ENCODE measurements around the gene PMS2. TPM values are rescaled to one million over a fixed set of nuclear protein-coding genes. Genes with fewer than 3 reads are reported as not detected.
"Not testable (repeated sequence)": the region's sequence is repeated elsewhere in the genome, so short reads cannot be mapped to it uniquely, and the experiment has no call there.

The PMS2 gene
- polyA plus RNA-seq, 1 donor (not counting 4 experiments of a cell fraction or from before 2014, with no cell fraction given): 12.7 TPM

- H3K9me3 ChIP-seq (ENCODE audit: control insufficient read depth, low read depth, low read length); H3K4me1 ChIP-seq (ENCODE audit: control insufficient read depth, extremely low read depth, insufficient read depth, low read length); H3K36me3 ChIP-seq (ENCODE audit: control insufficient read depth in 2 of 2, extremely low read depth in 1 of 2, insufficient read depth in 2 of 2, low read length in 2 of 2); H3K27me3 ChIP-seq (ENCODE audit: control insufficient read depth, extremely low read depth, insufficient read depth, low read length); H3K4me3 ChIP-seq (ENCODE audit: control insufficient read depth in 2 of 3, extremely low read depth in 1 of 3, insufficient read depth in 2 of 3, low read depth in 1 of 3, low read length in 3 of 3); H3K79me2 ChIP-seq (ENCODE audit: control insufficient read depth, insufficient read depth, low read length); H4K20me1 ChIP-seq (ENCODE audit: control insufficient read depth, extremely low read depth, insufficient read depth, low read length); H3K9me1 ChIP-seq (ENCODE audit: control insufficient read depth, extremely low read depth, insufficient read depth, low read length); H3K4me2 ChIP-seq (ENCODE audit: control insufficient read depth, extremely low read depth, insufficient read depth, low read depth, low read length); H3K9ac ChIP-seq (ENCODE audit: control insufficient read depth, extremely low read depth, insufficient read depth, low read length); H3K27ac ChIP-seq (ENCODE audit: control insufficient read depth, insufficient read depth, low read length); H2AFZ ChIP-seq (ENCODE audit: control insufficient read depth, low read length); DNase-seq (ENCODE audit: low read depth, low spot score); dilution Hi-C loops (cut with MboI; ENCODE audit: extremely low pct_ligation_motif_present, low sequenced_read_pairs): not testable (repeated sequence)
- peak; percentile 65 for FAIRE-seq
These were observed 76.8 kb downstream of the PMS2 start for GRCh38 chr7:5931905-5932644.

GRCh38 chr7:5931250-5931649 lies 77.6 kb downstream of the PMS2 start:
- H3K4me2 ChIP-seq (ENCODE audit: control insufficient read depth, extremely low read depth, insufficient read depth, low read depth, low read length); H3K4me3 ChIP-seq (ENCODE audit: control insufficient read depth in 2 of 3, extremely low read depth in 1 of 3, insufficient read depth in 2 of 3, low read depth in 1 of 3, low read length in 3 of 3); H3K27ac ChIP-seq (ENCODE audit: control insufficient read depth, insufficient read depth, low read length); H3K79me2 ChIP-seq (ENCODE audit: control insufficient read depth, insufficient read depth, low read length); H3K4me1 ChIP-seq (ENCODE audit: control insufficient read depth, extremely low read depth, insufficient read depth, low read length); H3K27me3 ChIP-seq (ENCODE audit: control insufficient read depth, extremely low read depth, insufficient read depth, low read length); H2AFZ ChIP-seq (ENCODE audit: control insufficient read depth, low read length); FAIRE-seq; H3K9me1 ChIP-seq (ENCODE audit: control insufficient read depth, extremely low read depth, insufficient read depth, low read length); H4K20me1 ChIP-seq (ENCODE audit: control insufficient read depth, extremely low read depth, insufficient read depth, low read length); H3K9me3 ChIP-seq (ENCODE audit: control insufficient read depth, low read depth, low read length); H3K36me3 ChIP-seq (ENCODE audit: control insufficient read depth in 2 of 2, extremely low read depth in 1 of 2, insufficient read depth in 2 of 2, low read length in 2 of 2); DNase-seq (ENCODE audit: low read depth, low spot score); dilution Hi-C loops (cut with MboI; ENCODE audit: extremely low pct_ligation_motif_present, low sequenced_read_pairs); H3K9ac ChIP-seq (ENCODE audit: control insufficient read depth, extremely low read depth, insufficient read depth, low read length): not testable (repeated sequence)

GRCh38 chr7:5930290-5930689 lies 78.6 kb downstream of the PMS2 start:
- dilution Hi-C loops (cut with MboI; ENCODE audit: extremely low pct_ligation_motif_present, low sequenced_read_pairs); H3K27me3 ChIP-seq (ENCODE audit: control insufficient read depth, extremely low read depth, insufficient read depth, low read length); H3K36me3 ChIP-seq (ENCODE audit: control insufficient read depth in 2 of 2, extremely low read depth in 1 of 2, insufficient read depth in 2 of 2, low read length in 2 of 2); H3K79me2 ChIP-seq (ENCODE audit: control insufficient read depth, insufficient read depth, low read length); H3K9me3 ChIP-seq (ENCODE audit: control insufficient read depth, low read depth, low read length); H2AFZ ChIP-seq (ENCODE audit: control insufficient read depth, low read length); H4K20me1 ChIP-seq (ENCODE audit: control insufficient read depth, extremely low read depth, insufficient read depth, low read length); H3K4me1 ChIP-seq (ENCODE audit: control insufficient read depth, extremely low read depth, insufficient read depth, low read length); H3K4me2 ChIP-seq (ENCODE audit: control insufficient read depth, extremely low read depth, insufficient read depth, low read depth, low read length); FAIRE-seq; DNase-seq (ENCODE audit: low read depth, low spot score); H3K9ac ChIP-seq (ENCODE audit: control insufficient read depth, extremely low read depth, insufficient read depth, low read length); H3K9me1 ChIP-seq (ENCODE audit: control insufficient read depth, extremely low read depth, insufficient read depth, low read length); H3K4me3 ChIP-seq (ENCODE audit: control insufficient read depth in 2 of 3, extremely low read depth in 1 of 3, insufficient read depth in 2 of 3, low read depth in 1 of 3, low read length in 3 of 3); H3K27ac ChIP-seq (ENCODE audit: control insufficient read depth, insufficient read depth, low read length): not testable (repeated sequence)

GRCh38 chr7:5926263-5926870 lies 82.5 kb downstream of the PMS2 start:
- H3K27me3 ChIP-seq (ENCODE audit: control insufficient read depth, extremely low read depth, insufficient read depth, low read length); H3K36me3 ChIP-seq (ENCODE audit: control insufficient read depth in 2 of 2, extremely low read depth in 1 of 2, insufficient read depth in 2 of 2, low read length in 2 of 2); H3K9me3 ChIP-seq (ENCODE audit: control insufficient read depth, low read depth, low read length); H4K20me1 ChIP-seq (ENCODE audit: control insufficient read depth, extremely low read depth, insufficient read depth, low read length); H3K79me2 ChIP-seq (ENCODE audit: control insufficient read depth, insufficient read depth, low read length); H3K9me1 ChIP-seq (ENCODE audit: control insufficient read depth, extremely low read depth, insufficient read depth, low read length); H2AFZ ChIP-seq (ENCODE audit: control insufficient read depth, low read length); H3K4me1 ChIP-seq (ENCODE audit: control insufficient read depth, extremely low read depth, insufficient read depth, low read length); H3K9ac ChIP-seq (ENCODE audit: control insufficient read depth, extremely low read depth, insufficient read depth, low read length); FAIRE-seq; H3K27ac ChIP-seq (ENCODE audit: control insufficient read depth, insufficient read depth, low read length); H3K4me2 ChIP-seq (ENCODE audit: control insufficient read depth, extremely low read depth, insufficient read depth, low read depth, low read length); DNase-seq (ENCODE audit: low read depth, low spot score); dilution Hi-C loops (cut with MboI; ENCODE audit: extremely low pct_ligation_motif_present, low sequenced_read_pairs); H3K4me3 ChIP-seq (ENCODE audit: control insufficient read depth in 2 of 3, extremely low read depth in 1 of 3, insufficient read depth in 2 of 3, low read depth in 1 of 3, low read length in 3 of 3): not testable (repeated sequence)

DNA sequence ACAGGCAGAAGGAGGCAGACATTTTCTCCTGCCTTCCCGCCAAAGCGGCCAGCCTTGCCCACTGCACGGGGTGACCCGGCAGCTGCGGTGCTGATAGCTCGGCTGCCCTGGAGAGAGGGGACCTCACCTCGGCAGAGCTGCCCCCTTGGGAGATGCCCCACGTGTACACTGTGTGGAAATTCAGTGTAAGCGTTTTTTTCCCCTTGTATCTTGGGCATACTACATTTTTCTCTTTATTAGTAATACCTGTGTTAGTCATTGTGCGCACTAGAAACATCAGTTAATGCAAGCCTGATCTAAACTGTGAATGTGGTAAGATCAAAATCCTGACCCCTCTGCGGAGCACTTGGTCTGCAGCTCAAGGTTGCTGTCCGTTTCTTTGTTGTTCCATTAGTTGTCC lies 84.2 kb downstream of the PMS2 start:
- H3K36me3 ChIP-seq (ENCODE audit: control insufficient read depth in 2 of 2, extremely low read depth in 1 of 2, insufficient read depth in 2 of 2, low read length in 2 of 2); dilution Hi-C loops (cut with MboI; ENCODE audit: extremely low pct_ligation_motif_present, low sequenced_read_pairs); H3K27me3 ChIP-seq (ENCODE audit: control insufficient read depth, extremely low read depth, insufficient read depth, low read length); H3K9me3 ChIP-seq (ENCODE audit: control insufficient read depth, low read depth, low read length); H3K9ac ChIP-seq (ENCODE audit: control insufficient read depth, extremely low read depth, insufficient read depth, low read length); H3K4me3 ChIP-seq (ENCODE audit: control insufficient read depth in 2 of 3, extremely low read depth in 1 of 3, insufficient read depth in 2 of 3, low read depth in 1 of 3, low read length in 3 of 3); H3K27ac ChIP-seq (ENCODE audit: control insufficient read depth, insufficient read depth, low read length); H3K79me2 ChIP-seq (ENCODE audit: control insufficient read depth, insufficient read depth, low read length); H2AFZ ChIP-seq (ENCODE audit: control insufficient read depth, low read length); H3K4me1 ChIP-seq (ENCODE audit: control insufficient read depth, extremely low read depth, insufficient read depth, low read length); DNase-seq (ENCODE audit: low read depth, low spot score); H3K9me1 ChIP-seq (ENCODE audit: control insufficient read depth, extremely low read depth, insufficient read depth, low read length); H3K4me2 ChIP-seq (ENCODE audit: control insufficient read depth, extremely low read depth, insufficient read depth, low read depth, low read length); FAIRE-seq; H4K20me1 ChIP-seq (ENCODE audit: control insufficient read depth, extremely low read depth, insufficient read depth, low read length): not testable (repeated sequence)
